Dedifferentiated amniotic fluid mesenchymal stem cell (primary cell): ENCODE results near the gene ZNF236.
"Not testable (repeated sequence)": the region's sequence is repeated elsewhere in the genome, so short reads cannot be mapped to it uniquely, and the experiment has no call there.

Experiments
- DNase-seq: peaks from one replicate; pipeline ENCODE4 v3.0.0-alpha.2; 2016; ENCODE audit errors: extremely low spot score

Gene ZNF236

DNA sequence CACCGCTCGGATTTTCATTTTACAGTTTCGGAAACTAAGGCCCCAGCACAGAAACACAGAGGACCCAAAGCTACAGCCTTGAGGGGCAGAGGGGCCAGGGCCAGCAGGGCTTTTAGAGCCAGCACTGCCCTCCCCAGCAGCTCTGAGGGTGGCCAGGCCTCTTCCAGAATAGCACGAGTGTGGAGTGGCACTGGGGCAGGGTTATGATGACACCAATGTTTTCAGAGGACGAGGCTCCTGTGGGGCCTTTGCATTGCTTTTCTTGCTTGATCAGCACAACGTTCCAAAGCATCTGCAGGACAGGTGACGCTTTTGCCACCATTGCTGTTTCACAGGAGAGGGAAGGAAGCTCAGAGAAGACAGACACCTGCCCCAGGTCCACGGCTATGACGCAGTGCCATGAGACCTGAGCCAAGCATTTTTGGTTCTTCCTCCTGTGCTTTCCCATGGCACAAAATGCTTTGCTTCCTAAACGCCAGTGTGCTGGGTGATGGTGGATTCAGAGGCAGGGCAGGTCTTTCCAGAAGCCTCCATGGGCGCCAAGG lies 183.4 kb downstream of the ZNF236 start:
- DNase-seq = no peak

GRCh38 chr18:77006305-77007175 lies 184.2 kb downstream of the ZNF236 start:
- DNase-seq = no peak

DNA sequence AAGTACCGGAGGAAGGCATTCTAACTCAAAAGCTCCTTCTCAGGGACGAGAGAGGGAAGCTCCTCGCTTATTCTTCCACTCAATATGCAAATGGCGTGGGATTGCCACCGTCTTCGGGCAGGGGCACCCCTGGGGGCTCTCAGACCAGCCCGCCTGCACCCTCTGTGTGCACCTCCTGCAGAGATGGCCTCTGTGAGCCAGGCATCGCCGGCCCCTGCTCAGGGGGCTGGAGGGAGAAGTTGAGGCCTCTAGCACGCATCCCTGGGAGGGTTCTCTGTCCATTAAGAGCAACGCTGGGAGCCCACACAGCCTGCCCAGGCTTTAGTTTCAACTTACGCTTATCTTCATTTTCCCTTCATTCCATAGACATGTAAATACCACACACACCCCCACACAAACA lies 184.9 kb downstream of the ZNF236 start:
- no peak for DNase-seq

- DNase-seq = no peak
Measured at GRCh38 chr18:77008006-77008405, 185.6 kb downstream of the ZNF236 start.

GRCh38 chr18:77008576-77009315 lies 186.4 kb downstream of the ZNF236 start:
- no peak for DNase-seq

- no peak for DNase-seq
Measured at GRCh38 chr18:77009675-77010074, 187.3 kb downstream of the ZNF236 start.

GRCh38 chr18:77012120-77012519 lies 189.8 kb downstream of the ZNF236 start:
- DNase-seq = no peak

DNA sequence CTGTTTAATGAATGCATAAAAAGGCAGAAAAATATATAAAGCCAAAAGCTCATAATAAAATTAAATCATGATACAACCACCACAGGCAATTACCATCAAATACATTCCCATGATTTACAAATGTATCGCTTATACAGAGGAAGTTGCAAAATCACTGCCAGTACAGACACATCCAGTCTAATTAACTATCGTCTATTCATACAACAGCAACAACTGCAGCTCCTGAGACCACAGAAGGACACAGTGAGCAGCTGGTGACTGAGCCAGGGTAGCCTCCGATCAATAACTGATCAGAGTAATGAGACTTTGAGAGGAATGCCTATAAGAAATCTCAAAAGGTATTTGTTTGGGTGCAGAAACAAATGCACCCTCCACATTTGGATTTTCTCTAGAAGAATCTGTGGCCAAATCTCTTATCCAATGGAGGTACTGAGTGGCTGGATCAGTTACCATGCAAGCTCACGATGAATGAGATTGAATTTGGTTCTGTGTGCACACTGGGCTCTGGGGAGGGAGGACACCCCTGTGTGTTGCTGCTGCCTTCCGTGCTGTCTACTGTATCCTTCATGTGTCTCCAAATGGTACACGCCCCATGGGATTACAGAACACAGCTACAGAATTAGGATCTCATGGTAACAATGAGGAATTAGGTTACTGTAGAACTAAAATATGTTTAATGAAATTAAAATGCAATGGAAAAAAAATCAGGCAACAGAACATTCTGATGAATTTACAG lies 190.6 kb downstream of the ZNF236 start:
- no peak for DNase-seq

DNA sequence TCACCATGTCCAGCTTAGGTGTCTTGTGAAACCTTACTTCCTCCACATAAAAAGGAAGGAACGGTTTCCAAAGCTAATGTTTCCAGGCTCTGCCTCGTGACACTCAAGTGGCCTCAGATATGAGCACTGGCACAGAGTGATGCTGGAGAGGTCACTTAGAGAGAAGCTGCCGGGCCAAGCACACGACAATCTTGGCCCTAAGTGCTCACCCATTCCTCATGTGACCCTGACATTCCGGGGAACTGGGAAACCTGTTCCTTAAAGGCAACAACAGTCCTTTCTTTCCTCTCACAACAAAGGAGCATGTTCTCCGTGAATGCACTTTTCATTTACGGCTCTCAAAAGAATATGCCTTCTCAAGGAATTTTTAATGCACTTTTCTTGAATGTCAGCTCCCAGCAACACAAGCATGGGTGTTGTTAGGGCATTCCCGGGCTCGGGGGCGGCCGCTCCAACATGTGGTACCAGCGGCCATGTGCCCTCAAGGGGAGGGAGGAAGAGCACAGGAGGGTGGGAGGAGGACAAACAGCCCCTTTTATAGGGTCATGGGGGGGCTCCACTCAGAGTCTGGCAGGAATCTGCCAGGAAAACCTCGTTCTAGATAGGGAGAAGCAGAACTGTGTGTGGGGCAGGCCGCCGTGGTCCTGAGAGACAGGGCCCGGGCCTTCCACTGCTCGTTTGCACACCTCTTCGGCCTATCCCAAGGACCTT lies 191.6 kb downstream of the ZNF236 start:
- DNase-seq = no peak

- DNase-seq = no peak
Measured at GRCh38 chr18:77014538-77014937, 192.2 kb downstream of the ZNF236 start.

GRCh38 chr18:77015169-77015568 lies 192.8 kb downstream of the ZNF236 start:
- DNase-seq = no peak

DNA sequence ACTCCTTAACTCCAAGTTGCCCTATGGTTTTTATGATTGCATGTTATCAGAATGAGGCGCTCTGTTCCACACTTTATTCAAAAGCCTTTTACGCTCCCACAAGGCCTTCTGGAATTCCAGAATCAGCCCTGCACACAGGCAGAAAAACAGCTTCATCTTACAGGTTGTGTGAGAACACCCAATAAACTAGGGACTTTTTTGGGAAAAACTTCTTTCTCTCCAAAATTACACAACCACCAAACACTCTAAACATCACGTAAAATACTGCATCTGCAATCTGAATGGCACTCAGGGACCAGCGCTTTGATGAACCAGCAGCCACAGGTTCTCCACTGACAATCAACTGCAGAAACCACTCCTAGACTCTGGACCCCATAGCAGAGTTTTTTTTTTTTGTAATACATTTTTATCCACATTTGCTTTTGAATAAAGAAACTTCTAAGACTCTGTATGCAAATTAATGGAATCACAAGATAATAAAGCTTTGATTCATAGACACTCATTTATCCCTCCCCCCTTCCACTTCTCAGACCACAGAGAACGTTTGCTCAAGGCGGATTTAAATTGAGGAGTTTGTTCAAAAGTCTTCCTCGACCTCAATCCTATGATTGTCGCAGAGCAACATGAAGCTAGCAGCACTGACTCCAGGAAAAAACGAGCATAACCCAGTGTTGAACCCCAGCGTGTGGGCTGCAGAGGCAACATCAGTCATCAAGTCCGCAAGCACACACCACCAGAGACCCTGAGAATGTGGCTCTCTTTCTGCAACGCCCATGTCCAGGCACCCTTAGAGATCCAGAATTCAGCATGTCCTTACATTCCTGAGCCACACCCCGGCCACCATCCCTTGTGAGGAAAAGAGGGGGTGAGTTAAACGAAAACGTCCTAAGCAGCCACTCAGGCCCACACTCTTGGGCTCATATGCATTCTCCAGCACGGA lies 193.7 kb downstream of the ZNF236 start:
- no peak for DNase-seq

- DNase-seq = no peak
Measured at GRCh38 chr18:77016936-77017335, 194.6 kb downstream of the ZNF236 start.

GRCh38 chr18:77017355-77017754 lies 195.0 kb downstream of the ZNF236 start:
- no peak for DNase-seq

DNA sequence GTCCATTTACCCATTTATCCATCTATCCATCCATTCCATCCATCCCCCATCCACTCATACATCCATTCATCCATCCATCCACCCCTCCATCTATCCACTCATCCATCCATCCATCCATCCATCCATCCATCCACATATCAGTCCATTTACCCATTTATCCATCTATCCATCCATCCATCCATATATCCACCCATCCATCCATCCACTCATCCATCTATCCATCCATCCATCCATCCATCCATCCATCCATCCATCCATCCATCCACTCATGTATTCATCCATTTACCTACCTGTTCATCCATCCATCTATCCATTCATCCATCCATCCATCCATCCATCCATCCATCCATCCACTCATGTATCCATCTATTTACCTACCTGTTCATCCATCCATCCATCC lies 196.3 kb downstream of the ZNF236 start:
- not testable (repeated sequence) for DNase-seq

- no peak for DNase-seq
Measured at GRCh38 chr18:77019641-77020040, 197.3 kb downstream of the ZNF236 start.
